NCI-H2196 (cell line): Measurements from ENCODE around the gene ACAA2.
"Not testable (repeated sequence)": the region's sequence is repeated elsewhere in the genome, so short reads cannot be mapped to it uniquely, and the experiment has no call there.

Experiments
- DNase-seq: peaks from one replicate; lab custom pipeline; 2025; ENCODE audit not compliant: unreplicated experiment; lab: John Stamatoyannopoulos, UW

ACAA2 gene

GRCh38 chr18:49845629-49846360 is 32.5 kb upstream of the ACAA2 start:
- DNase-seq: no peak

DNA sequence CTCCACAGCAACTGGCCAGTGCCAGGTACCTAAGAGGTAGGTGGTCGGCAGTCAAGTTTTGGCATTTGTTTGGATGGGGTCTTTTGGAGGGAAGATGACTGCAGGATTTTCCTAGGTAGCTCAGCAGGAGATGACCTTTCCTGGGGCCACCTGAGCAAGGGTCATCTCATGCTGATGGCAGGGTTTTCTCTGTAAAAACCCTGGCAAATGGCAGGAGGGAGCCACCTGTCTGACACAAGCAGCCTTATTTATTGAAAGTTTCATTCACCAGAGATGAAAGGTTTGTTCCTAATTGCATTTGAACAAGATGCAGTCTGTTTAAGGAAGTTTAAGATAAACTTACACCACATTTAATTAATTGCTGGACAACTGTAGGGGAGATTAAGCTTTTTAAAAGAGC is 31.6 kb upstream of the ACAA2 start:
- DNase-seq: no peak

DNA sequence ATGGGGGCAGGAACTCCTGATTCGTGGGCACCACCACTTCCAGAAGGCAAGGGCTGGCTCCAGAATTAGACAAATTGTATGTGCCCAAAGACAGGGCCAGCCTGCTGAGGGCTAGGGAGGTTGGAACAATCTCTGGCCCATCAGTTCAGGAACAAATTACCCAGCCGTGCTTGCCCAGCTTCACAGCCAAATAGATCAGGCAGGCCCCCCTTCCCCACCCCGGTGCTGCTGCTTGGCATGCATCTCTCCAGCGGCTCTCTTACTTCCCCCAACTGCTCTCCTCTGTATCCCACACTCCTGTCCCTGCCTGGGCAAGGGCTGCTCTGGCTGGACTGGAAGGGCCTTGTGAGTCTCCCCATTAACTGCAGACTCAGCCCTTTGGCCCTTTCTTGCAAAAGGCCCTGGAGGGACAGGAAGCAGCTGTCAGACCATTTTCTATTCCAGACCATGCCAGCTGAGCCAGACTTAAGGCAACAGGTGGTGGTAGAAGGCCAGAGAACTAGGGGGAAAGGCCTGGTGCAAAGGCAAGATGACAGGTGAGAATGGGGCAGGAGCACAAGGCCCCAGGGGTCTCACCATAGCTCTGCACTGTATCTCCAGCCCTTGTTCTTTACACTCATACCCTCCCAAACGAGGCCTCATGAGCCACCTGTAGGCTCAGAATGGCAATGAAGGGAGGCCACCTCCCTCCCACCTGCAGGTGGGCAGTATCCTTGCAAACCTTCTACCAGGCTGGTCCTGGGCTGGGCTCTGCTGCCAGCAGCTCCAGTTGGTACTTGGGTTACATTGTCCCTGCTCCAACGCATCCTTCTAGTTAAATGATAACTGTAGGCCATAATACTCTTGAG is 30.7 kb upstream of the ACAA2 start:
- no peak for DNase-seq

GRCh38 chr18:49843131-49843530 is 29.8 kb upstream of the ACAA2 start:
- DNase-seq: no peak

DNA sequence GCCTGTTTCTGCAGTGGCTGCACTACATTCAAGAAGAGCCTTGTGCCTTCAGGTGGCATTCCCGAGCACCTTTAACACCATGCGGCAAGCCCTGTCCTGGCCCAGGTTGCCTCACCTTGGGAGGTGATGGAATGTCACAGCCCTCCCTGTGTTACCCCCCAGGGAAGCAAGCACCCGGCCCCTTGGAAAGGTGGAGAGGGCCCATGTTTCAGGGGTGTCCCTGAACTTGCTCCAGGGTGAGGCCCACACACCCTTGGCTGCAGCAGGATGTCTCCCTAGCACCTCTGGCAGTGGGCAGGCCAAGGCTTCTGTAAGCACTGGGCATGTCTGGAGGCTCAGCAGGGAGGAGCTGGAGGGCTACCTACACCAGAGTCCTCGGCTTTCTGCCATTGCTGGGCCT is 29.3 kb upstream of the ACAA2 start:
- DNase-seq: no peak

DNA sequence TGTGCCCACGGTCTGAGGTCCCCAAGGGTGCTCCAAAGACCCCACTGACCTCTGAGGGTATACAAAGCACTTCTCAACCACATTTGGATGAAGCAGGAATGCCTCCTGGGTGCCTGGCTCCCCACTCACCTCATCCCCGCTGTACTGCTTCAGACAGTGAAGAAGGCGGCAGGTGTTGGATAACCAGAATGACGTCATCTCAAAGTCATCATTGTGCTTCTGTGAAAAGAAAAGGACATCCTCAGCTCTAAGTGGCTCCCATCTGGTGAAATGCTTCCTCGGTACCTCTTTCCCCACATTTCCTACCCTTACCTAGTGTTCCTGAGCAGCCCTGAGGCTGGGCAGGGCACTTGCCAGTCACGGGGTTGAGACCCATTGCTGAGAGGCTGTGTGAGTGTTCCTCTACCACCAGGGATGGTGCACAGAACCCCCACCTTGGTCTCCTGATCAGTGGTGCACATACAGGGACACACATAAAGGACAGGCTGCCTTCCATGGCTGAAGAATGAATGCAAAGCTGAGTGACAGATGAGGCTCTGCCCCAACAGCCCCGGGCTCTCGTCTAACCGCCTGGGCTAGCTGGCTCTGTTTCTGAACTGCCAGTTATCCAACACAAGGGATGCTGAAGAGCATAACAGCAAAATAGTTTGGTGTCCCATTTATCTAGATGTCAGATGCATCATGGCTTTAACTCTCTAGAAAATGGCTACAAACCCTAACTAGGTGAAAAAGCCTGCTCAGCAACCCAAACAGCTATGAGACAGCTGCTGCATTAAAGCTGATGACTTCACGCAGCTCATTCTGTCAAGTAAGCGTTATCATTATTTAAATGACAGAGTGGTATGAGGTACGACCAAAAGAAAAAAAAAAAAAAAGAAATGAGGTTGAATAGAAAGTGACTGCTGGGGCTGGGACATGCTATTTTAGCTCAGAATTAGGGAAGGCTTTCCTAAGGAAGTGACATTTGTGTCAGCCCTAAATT is 28.2 kb upstream of the ACAA2 start:
- DNase-seq: no peak

- DNase-seq: no peak
Observed at GRCh38 chr18:49839012-49839411, 25.7 kb upstream of the ACAA2 start.

DNA sequence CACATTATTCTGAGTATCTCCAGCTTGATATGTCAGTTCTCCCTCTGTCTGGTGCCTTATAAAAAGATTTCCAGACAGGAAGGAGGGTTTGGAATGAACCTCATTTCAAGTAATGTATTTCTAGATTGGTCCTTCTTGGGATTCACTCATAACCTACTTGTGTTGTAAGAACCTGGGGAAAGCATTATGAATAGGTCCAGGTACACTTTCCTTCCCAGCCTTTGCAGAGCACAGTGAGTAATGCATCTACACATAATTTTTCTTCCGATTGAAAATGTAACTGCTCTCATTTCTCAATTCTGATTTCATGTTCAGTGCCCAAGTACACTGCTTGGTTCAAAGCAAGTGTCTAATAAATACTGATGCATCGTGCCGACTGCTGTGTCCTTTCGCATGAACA is 25.0 kb upstream of the ACAA2 start:
- no peak for DNase-seq

GRCh38 chr18:49837889-49838288 is 24.6 kb upstream of the ACAA2 start:
- no peak for DNase-seq

GRCh38 chr18:49837316-49837835 is 24.0 kb upstream of the ACAA2 start:
- not testable (repeated sequence) for DNase-seq

DNA sequence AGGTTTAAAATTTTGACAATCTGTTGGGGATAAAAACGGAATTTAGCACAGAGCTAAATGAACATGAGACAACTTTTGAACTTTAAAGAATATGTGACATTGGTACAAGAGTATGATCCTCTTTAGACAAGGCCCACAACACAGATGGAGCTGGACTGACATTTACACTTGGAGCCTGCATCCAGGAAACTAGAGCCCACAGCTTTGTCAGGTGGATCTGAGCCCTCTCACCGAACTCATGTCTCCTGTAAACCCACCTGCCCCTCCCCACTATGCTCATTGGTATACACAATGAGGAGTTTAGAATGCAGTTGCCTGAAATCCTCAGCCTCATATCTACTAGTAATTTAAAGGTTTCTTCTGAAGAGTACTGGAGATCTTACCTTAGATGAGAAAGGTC is 22.1 kb upstream of the ACAA2 start:
- DNase-seq: no peak

DNA sequence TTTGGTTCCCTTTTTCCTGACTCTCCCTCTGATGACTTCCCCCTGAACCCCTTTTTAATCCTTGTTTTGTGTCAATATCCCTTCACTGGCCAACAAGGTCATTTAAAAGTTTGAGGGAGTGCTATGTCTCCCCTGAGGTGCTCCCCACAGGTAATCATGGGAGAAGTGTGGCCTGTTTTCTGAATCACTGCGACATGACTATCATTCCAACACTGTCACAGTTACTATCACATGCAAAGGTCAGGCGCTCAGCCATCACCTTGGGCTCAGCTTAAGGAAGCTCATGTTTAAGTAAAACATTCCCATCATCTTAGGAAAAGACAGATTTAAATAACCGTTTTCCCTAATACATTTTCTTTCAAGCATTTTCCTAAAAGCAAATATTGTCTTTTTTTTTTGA is 20.9 kb upstream of the ACAA2 start:
- no peak for DNase-seq

DNA sequence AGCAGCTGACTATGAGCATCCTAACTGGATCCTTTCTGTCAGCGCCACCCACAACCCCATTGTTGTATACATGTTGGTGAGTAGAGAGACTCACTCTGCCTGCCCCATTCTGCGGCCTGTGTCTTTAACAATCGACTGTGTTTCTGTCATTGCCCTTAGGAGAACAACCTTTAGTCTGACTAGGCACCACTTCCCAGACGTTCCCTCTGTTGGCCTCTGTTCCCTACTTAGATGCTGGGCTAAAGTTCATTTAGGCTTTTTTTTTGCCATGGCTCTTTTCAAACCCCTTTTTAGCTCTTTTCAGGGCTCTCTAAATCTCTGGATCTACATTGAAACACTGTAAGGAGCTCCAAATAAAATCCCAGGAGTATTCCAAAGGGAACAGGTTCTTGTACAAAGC is 20.5 kb upstream of the ACAA2 start:
- DNase-seq: no peak

GRCh38 chr18:49832221-49832647 is 18.9 kb upstream of the ACAA2 start:
- DNase-seq: no peak

- DNase-seq: no peak
Observed at GRCh38 chr18:49827996-49828395, 14.7 kb upstream of the ACAA2 start.

DNA sequence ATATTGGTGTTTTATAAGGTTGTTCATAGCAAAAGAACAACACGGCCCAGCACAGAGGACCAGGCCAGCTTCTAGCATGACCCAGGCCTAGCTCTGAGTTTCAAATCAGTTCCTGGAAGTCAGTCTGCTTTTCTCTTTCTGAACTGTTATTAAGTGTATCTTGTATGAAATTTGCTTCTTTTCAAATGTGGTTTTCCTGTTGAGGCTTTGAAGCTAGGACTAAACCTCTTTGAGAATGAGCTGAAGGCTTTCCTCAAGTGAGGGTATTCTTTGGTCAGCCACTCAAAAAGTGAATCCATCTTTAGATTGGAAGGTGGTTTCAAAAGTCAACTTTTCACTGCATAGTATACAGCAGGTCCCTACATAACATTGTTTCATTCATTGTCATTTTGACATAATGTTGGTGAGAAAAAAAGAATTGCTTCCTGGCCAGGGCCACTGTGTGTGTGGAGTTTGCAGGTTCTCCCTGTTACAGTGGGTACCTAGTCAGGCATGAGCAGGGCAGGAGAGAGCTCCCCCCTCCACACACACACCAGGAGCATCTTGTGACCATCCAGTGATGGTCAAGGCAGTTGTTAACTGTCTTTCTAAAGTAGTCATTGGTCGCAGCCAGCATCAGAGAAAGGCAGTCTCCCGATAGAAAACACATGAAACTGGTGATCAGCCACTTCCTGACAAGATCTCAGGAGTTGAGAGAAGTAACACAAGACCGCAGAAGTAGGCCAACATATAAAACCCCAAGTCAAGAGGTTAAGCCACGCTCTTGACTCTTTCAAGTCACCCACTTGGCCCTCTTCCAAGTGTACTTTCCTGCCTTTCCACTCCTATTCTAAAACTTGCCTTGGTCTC is 6.7 kb upstream of the ACAA2 start:
- DNase-seq: no peak

- no peak for DNase-seq
Observed at GRCh38 chr18:49819071-49819662, 5.8 kb upstream of the ACAA2 start.

- no peak for DNase-seq
Observed at GRCh38 chr18:49817947-49818346, 4.6 kb upstream of the ACAA2 start.

DNA sequence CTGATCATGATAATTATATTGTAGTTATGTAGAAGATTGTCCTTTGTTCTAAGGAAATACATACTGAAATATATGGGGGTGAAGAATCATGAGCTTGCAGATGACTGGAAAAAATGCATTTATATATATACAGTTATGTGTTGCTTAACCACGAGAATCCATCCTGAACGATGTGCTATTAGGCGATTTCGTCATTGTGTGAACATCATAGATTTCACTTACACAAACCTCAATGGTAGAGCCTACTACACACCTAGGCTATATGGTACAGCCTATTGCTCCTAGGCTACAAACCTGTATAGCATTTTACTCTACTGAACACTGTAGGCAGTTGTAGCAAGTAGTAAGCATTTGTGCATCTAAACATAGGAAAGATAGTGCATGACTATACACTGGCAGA is 2.6 kb upstream of the ACAA2 start:
- no peak for DNase-seq

GRCh38 chr18:49814147-49814499 is 790 bp upstream of the ACAA2 start:
- peak; percentile 35 for DNase-seq
